Activated naive CD8-positive, alpha-beta T cell treated with anti-CD3 and anti-CD28 coated beads, Interleukin-2, amount 50 U/mL, for 24 hours (primary cell): ENCODE results near the gene MVD.

Experiments used
- ATAC-seq: fragments of 150-1000 bp; cut with Tn5 transposase; one replicate; pipeline ENCODE4 v1.10.0; 2021
- DNase-seq: peaks from one replicate; pipeline ENCODE4 v3.0.0; 2021
- H3K27ac Mint-ChIP-seq: one replicate; pipeline ENCODE4 v1.8.0; 2021; ENCODE audit warnings: mild to moderate bottlenecking, mixed read lengths
- H3K27me3 Mint-ChIP-seq: one replicate; pipeline ENCODE4 v1.8.0; 2021; ENCODE audit warnings: mixed read lengths
- H3K36me3 Mint-ChIP-seq: one replicate; pipeline ENCODE4 v1.8.0; 2021; ENCODE audit warnings: low read depth, mixed read lengths
- H3K4me1 Mint-ChIP-seq: one replicate; pipeline ENCODE4 v1.8.0; 2021; ENCODE audit warnings: mixed read lengths
- H3K4me3 Mint-ChIP-seq: one replicate; pipeline ENCODE4 v1.8.0; 2021; ENCODE audit warnings: mild to moderate bottlenecking, moderate library complexity, mixed read lengths
- H3K9me3 Mint-ChIP-seq: one replicate; pipeline ENCODE4 v1.8.0; 2021; ENCODE audit warnings: mixed read lengths

MVD gene

GRCh38 chr16:88626646-88627045, 36.2 kb downstream of the MVD start:
- Mint-ChIP-seq H3K27me3 (no peaks in the 10 kb centered on the region), H3K4me1 (peaks cover 3% of the 10 kb centered on the region), H3K36me3 (peaks cover 32% of the 10 kb centered on the region), H3K4me3 (no peak overlapping the region), H3K9me3 (no peaks in the 10 kb centered on the region), H3K27ac (no peak overlapping the region)
- ATAC-seq (no peak), DNase-seq (no peak)

- H3K36me3 Mint-ChIP-seq: peaks cover 38% of the 10 kb centered on the region
- H3K9me3 Mint-ChIP-seq: no peaks in the 10 kb centered on the region
- H3K4me3 Mint-ChIP-seq: no peak overlapping the region
- no peak overlapping the region for H3K27ac Mint-ChIP-seq
- peaks cover 15% of the 10 kb centered on the region for H3K4me1 Mint-ChIP-seq
- no peak for DNase-seq
- no peak for ATAC-seq
- H3K27me3 Mint-ChIP-seq: no peaks in the 10 kb centered on the region
Measured at GRCh38 chr16:88624977-88625576, 37.8 kb downstream of the MVD start.

- H3K4me1 Mint-ChIP-seq: peaks cover 21% of the 10 kb centered on the region
- ATAC-seq (no peak), DNase-seq (no peak)
- H3K4me3 Mint-ChIP-seq: no peak overlapping the region
- H3K27ac Mint-ChIP-seq: no peak overlapping the region
- H3K9me3 Mint-ChIP-seq: no peaks in the 10 kb centered on the region
- no peaks in the 10 kb centered on the region for H3K27me3 Mint-ChIP-seq
- H3K36me3 Mint-ChIP-seq: peaks cover 37% of the 10 kb centered on the region
Measured at GRCh38 chr16:88624481-88624880, 38.4 kb downstream of the MVD start.

DNA sequence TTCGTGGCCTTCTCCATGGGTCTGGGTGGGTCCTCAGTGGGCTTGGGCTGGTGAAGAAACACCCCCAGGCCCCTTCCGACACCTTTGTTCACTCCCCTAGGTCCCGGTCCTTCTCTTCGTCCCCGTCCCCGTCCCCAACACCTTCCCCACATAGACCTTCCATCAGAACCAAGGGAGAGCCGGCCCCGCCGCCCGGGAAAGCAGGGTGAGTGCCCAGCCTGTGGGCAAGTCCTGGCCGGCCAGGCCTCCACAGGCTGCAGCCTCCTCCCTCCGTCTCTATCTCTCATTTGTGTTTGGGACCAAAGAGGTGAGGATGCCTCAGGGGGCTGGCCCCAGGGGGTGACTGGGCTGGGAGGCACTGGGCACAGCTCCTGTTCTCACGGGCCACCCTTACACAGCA, 39.0 kb downstream of the MVD start:
- Mint-ChIP-seq H3K27me3 (no peaks in the 10 kb centered on the region), H3K27ac (no peak overlapping the region), H3K4me3 (no peak overlapping the region), H3K9me3 (no peaks in the 10 kb centered on the region), H3K4me1 (peaks cover 27% of the 10 kb centered on the region), H3K36me3 (peaks cover 33% of the 10 kb centered on the region)
- DNase-seq: no peak
- ATAC-seq: no peak

- ATAC-seq: no peak
- no peaks in the 10 kb centered on the region for H3K27me3 Mint-ChIP-seq
- H3K9me3 Mint-ChIP-seq: no peaks in the 10 kb centered on the region
- no peak for DNase-seq
- H3K4me3 Mint-ChIP-seq: no peak overlapping the region
- peaks cover 33% of the 10 kb centered on the region for H3K36me3 Mint-ChIP-seq
- peaks cover 31% of the 10 kb centered on the region for H3K4me1 Mint-ChIP-seq
- no peak overlapping the region for H3K27ac Mint-ChIP-seq
Measured at GRCh38 chr16:88622866-88623265, 40.0 kb downstream of the MVD start.

GRCh38 chr16:88622125-88622524, 40.8 kb downstream of the MVD start:
- H3K27ac Mint-ChIP-seq: no peak overlapping the region
- no peak overlapping the region for H3K4me3 Mint-ChIP-seq
- H3K4me1 Mint-ChIP-seq: peaks cover 31% of the 10 kb centered on the region
- no peak for DNase-seq
- peaks cover 30% of the 10 kb centered on the region for H3K36me3 Mint-ChIP-seq
- no peaks in the 10 kb centered on the region for H3K9me3 Mint-ChIP-seq
- H3K27me3 Mint-ChIP-seq: no peaks in the 10 kb centered on the region
- ATAC-seq: no peak

DNA sequence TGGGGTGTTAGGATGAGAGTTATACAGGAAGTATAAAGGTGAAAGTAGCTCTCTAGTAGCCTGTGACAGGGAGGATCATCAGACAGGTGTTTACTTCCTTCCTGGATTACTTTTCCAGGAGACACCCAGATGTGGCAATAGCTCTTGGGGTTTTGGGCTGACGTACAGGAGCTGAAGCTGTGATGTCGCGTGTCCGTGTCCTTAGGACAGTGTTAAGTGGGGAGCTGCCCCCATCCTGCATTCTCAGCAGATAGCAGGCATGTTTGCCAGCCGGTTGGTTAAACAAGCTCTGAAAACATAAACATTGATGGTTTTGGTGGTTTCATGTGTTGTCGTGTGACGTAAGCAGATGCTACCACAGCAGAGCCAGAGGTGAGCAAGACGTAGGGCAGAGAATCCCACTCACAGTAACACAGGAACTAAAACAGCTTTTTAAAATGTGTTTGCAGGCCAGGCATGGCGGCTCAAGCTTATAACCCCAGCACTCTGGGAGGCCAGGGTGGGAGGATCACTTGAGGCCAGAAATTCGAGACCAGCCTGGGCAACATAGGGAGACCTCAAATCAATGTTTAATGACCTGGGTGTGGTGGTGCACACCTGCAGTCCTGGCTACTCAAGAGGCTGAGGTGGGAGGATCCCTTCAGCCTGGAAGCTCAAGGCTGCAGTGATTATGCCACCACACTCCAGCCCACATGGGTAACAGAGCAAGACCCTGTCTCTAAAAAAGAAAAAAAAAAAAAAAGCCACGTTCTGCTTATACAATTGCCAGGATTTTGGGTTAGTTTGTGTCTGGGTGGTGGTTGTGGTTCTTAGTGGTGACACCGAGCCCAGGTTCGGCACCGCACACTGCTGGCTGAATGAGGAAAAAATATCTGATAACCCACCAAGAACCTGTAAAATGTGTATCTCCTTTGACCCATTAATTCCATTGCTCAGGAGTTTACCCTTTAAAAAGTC, 42.8 kb downstream of the MVD start:
- peak; percentile 76 for ATAC-seq
- H3K9me3 Mint-ChIP-seq: no peaks in the 10 kb centered on the region
- DNase-seq: peak; percentile 44
- H3K36me3 Mint-ChIP-seq: peaks cover 21% of the 10 kb centered on the region
- peaks cover 31% of the 10 kb centered on the region for H3K4me1 Mint-ChIP-seq
- H3K27me3 Mint-ChIP-seq: no peaks in the 10 kb centered on the region
- peak overlapping the region; percentile 74 for H3K27ac Mint-ChIP-seq
- no peak overlapping the region for H3K4me3 Mint-ChIP-seq

GRCh38 chr16:88618956-88619667, 43.8 kb downstream of the MVD start:
- ATAC-seq: no peak
- H3K4me1 Mint-ChIP-seq: peaks cover 31% of the 10 kb centered on the region
- H3K36me3 Mint-ChIP-seq: peaks cover 21% of the 10 kb centered on the region
- DNase-seq: no peak
- no peak overlapping the region for H3K4me3 Mint-ChIP-seq
- no peaks in the 10 kb centered on the region for H3K27me3 Mint-ChIP-seq
- H3K27ac Mint-ChIP-seq: no peak overlapping the region
- no peaks in the 10 kb centered on the region for H3K9me3 Mint-ChIP-seq

- Mint-ChIP-seq H3K4me1 (peaks cover 31% of the 10 kb centered on the region), H3K9me3 (no peaks in the 10 kb centered on the region), H3K36me3 (peaks cover 22% of the 10 kb centered on the region), H3K27ac (no peak overlapping the region), H3K4me3 (no peak overlapping the region), H3K27me3 (no peaks in the 10 kb centered on the region)
- DNase-seq: no peak
- ATAC-seq: no peak
Measured at GRCh38 chr16:88618182-88618955, 44.5 kb downstream of the MVD start.

DNA sequence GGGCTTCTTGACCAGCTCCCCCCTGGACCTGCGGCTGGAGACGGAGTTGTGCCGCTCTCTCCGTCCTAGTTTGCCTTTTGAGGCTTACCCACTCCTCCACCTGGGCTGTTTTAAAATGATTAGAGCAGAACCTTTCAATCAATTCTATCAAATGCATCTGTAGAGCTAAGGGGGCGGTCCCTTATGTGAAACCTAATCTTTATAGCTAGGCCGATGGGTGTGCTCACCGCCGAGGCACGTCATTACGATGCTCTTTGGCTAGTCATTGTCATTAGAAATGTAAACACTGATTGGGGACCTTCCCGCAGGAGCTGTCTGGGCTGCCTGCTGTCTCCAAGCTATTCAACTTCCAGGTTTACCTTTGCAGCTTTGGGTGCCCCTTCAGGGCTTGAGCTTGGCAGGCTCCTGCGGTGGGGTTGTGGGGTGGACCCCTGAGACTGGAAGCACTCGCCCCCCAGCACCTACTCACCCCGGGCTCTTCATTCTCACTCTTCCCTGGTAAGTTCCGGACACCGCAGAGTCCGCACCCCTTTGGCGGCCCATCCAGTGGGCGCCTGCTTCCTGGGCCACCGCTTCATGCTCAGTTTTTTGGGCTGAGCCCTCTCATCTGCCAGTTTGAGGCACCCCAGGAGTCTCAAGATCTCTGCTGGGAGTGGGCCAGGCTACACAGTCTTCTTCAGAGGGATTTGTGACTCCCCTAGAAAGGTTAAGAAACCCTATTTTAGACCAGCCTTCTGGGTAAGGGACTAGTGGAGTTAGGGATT, 45.4 kb downstream of the MVD start:
- Mint-ChIP-seq H3K9me3 (no peaks in the 10 kb centered on the region), H3K27me3 (no peaks in the 10 kb centered on the region), H3K36me3 (peaks cover 24% of the 10 kb centered on the region), H3K4me1 (peaks cover 31% of the 10 kb centered on the region), H3K27ac (no peak overlapping the region), H3K4me3 (no peak overlapping the region)
- no peak for ATAC-seq
- DNase-seq: no peak

DNA sequence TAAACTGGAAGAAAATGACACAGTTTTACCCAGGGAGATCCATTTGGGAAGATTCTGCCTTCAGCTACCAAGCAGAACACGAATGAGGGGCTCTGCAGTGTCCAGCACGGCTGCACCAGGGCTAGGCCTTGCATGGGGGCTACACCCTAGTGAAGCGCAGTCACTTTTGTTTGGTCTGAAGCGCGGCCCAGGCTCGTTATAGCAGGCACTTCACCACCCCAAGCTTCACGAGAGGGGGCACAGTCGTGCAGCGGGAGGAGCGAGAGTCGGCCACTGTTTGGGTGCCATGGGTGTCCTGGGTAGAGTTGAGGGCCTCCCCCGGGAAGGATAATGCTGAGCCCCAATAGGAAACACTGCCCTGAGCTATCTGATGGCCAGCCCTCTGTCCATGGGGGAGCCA, 46.2 kb downstream of the MVD start:
- H3K9me3 Mint-ChIP-seq: no peaks in the 10 kb centered on the region
- ATAC-seq (no peak), DNase-seq (no peak)
- H3K36me3 Mint-ChIP-seq: peaks cover 20% of the 10 kb centered on the region
- no peak overlapping the region for H3K27ac Mint-ChIP-seq
- H3K4me1 Mint-ChIP-seq: peaks cover 29% of the 10 kb centered on the region
- H3K4me3 Mint-ChIP-seq: no peak overlapping the region
- H3K27me3 Mint-ChIP-seq: no peaks in the 10 kb centered on the region

DNA sequence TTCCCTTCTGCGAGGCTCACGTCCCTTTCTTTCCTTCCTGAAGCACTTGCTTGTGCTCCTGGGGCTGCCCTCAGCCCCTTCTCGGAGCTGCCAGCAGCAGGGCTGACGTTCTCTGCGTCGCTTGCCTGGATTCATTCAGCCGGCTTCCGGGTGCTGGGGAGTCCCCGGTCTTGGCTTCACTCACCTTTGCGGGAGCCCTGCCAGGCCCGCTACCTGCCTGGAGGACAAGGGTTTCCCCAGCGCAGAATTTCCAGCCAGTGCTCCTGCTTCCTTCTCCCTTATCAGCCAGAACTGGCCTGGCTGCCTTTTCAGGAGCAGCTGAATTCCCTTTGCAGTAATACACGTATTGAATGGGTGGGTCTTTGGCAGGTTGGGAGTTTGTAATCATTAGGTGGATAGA, 46.6 kb downstream of the MVD start:
- Mint-ChIP-seq H3K4me1 (peaks cover 25% of the 10 kb centered on the region), H3K4me3 (no peak overlapping the region), H3K27me3 (no peaks in the 10 kb centered on the region), H3K9me3 (no peaks in the 10 kb centered on the region), H3K36me3 (peaks cover 20% of the 10 kb centered on the region), H3K27ac (no peak overlapping the region)
- DNase-seq: no peak
- no peak for ATAC-seq

DNA sequence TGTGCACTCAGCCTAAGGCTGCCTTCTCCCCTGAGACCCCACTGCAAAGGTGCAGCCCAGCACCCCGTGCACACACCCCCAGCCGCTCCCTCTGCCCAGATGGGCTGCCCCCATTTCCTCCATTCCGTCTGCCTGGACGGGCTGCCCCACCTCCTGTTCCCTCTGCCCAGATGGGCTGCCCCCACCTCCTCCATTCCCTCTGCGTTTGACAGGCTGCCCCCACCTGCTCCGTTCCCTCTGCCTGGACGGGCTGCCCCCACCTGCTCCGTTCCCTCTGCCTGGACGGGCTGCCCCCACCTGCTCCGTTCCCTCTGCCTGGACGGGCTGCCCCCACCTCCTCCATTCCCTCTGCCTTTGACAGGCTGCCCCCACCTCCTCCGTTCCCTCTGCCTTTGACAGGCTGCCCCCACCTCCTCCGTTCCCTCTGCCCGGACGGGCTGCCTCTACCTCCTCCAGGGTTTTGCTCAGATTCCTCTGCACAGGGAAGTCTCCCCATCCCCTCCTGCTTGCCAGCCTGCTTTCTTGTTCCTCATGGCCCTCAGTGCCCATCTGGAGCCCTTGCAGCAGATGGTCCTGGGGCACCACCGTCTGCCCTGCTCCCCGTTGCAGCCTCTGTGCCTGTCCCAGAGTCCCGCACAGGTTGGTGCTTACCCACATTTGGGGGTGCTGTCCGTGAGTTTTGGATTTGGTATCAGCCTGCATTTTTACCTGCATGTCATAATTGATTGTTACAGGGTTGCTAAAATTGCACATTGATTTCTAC, 47.9 kb downstream of the MVD start:
- Mint-ChIP-seq H3K27ac (no peak overlapping the region), H3K36me3 (peaks cover 20% of the 10 kb centered on the region), H3K4me1 (peaks cover 16% of the 10 kb centered on the region), H3K9me3 (no peaks in the 10 kb centered on the region), H3K27me3 (no peaks in the 10 kb centered on the region), H3K4me3 (no peak overlapping the region)
- ATAC-seq: no peak
- DNase-seq: no peak
